ENCODE results near the gene DRC3.

DRC3 gene

GRCh38 chr17:18004345-18004744 lies 31.7 kb downstream of the DRC3 start:
- Histone ChIP-seq H3K36me3 (ENCODE audit: control insufficient read depth, insufficient read depth, low read length) (no peaks in the 10 kb centered on the region), H3K9ac (ENCODE audit: low read depth, low read length) (no peak overlapping the region), H3K9me3 (ENCODE audit: control insufficient read depth, insufficient read depth, low read length) (no peaks in the 10 kb centered on the region), H3K27me3 (ENCODE audit: control insufficient read depth, insufficient read depth, low read length) (no peaks in the 10 kb centered on the region), H3K4me1 (ENCODE audit: control insufficient read depth, insufficient read depth, low read length) (no peaks in the 10 kb centered on the region), H3K4me3 (ENCODE audit: low read depth, low read length) (no peak overlapping the region)

- Histone ChIP-seq H3K4me3 (ENCODE audit: low read depth, low read length) (no peak overlapping the region), H3K9me3 (ENCODE audit: control insufficient read depth, insufficient read depth, low read length) (no peaks in the 10 kb centered on the region), H3K36me3 (ENCODE audit: control insufficient read depth, insufficient read depth, low read length) (no peaks in the 10 kb centered on the region), H3K27me3 (ENCODE audit: control insufficient read depth, insufficient read depth, low read length) (no peaks in the 10 kb centered on the region), H3K4me1 (ENCODE audit: control insufficient read depth, insufficient read depth, low read length) (no peaks in the 10 kb centered on the region), H3K9ac (ENCODE audit: low read depth, low read length) (no peak overlapping the region)
Measured at GRCh38 chr17:18004884-18005305, 32.2 kb downstream of the DRC3 start.

- no peaks in the 10 kb centered on the region for H3K27me3 ChIP-seq (ENCODE audit: control insufficient read depth, insufficient read depth, low read length)
- H3K4me3 ChIP-seq (ENCODE audit: low read depth, low read length), result no peak overlapping the region
- no peaks in the 10 kb centered on the region for H3K4me1 ChIP-seq (ENCODE audit: control insufficient read depth, insufficient read depth, low read length)
- no peaks in the 10 kb centered on the region for H3K9me3 ChIP-seq (ENCODE audit: control insufficient read depth, insufficient read depth, low read length)
- H3K36me3 ChIP-seq (ENCODE audit: control insufficient read depth, insufficient read depth, low read length), result no peaks in the 10 kb centered on the region
- no peak overlapping the region for H3K9ac ChIP-seq (ENCODE audit: low read depth, low read length)
Measured at GRCh38 chr17:18005496-18005895, 32.8 kb downstream of the DRC3 start.

GRCh38 chr17:18006495-18007239 lies 34.0 kb downstream of the DRC3 start:
- no peaks in the 10 kb centered on the region for H3K36me3 ChIP-seq (ENCODE audit: control insufficient read depth, insufficient read depth, low read length)
- no peaks in the 10 kb centered on the region for H3K9me3 ChIP-seq (ENCODE audit: control insufficient read depth, insufficient read depth, low read length)
- H3K9ac ChIP-seq (ENCODE audit: low read depth, low read length), result peak overlapping the region; percentile 8
- peak overlapping the region; percentile 32 for H3K4me3 ChIP-seq (ENCODE audit: low read depth, low read length)
- H3K27me3 ChIP-seq (ENCODE audit: control insufficient read depth, insufficient read depth, low read length), result no peaks in the 10 kb centered on the region
- no peaks in the 10 kb centered on the region for H3K4me1 ChIP-seq (ENCODE audit: control insufficient read depth, insufficient read depth, low read length)

- Histone ChIP-seq H3K4me1 (ENCODE audit: control insufficient read depth, insufficient read depth, low read length) (no peaks in the 10 kb centered on the region), H3K9me3 (ENCODE audit: control insufficient read depth, insufficient read depth, low read length) (no peaks in the 10 kb centered on the region), H3K4me3 (ENCODE audit: low read depth, low read length) (no peak overlapping the region), H3K36me3 (ENCODE audit: control insufficient read depth, insufficient read depth, low read length) (no peaks in the 10 kb centered on the region), H3K9ac (ENCODE audit: low read depth, low read length) (no peak overlapping the region), H3K27me3 (ENCODE audit: control insufficient read depth, insufficient read depth, low read length) (no peaks in the 10 kb centered on the region)
Measured at GRCh38 chr17:18008496-18009268, 36.0 kb downstream of the DRC3 start.

GRCh38 chr17:18009609-18010420 lies 37.2 kb downstream of the DRC3 start:
- no peaks in the 10 kb centered on the region for H3K36me3 ChIP-seq (ENCODE audit: control insufficient read depth, insufficient read depth, low read length)
- H3K9me3 ChIP-seq (ENCODE audit: control insufficient read depth, insufficient read depth, low read length), result no peaks in the 10 kb centered on the region
- H3K4me3 ChIP-seq (ENCODE audit: low read depth, low read length), result no peak overlapping the region
- no peaks in the 10 kb centered on the region for H3K4me1 ChIP-seq (ENCODE audit: control insufficient read depth, insufficient read depth, low read length)
- no peaks in the 10 kb centered on the region for H3K27me3 ChIP-seq (ENCODE audit: control insufficient read depth, insufficient read depth, low read length)
- H3K9ac ChIP-seq (ENCODE audit: low read depth, low read length), result no peak overlapping the region

GRCh38 chr17:18011286-18011685 lies 38.6 kb downstream of the DRC3 start:
- Histone ChIP-seq H3K9me3 (ENCODE audit: control insufficient read depth, insufficient read depth, low read length) (no peaks in the 10 kb centered on the region), H3K27me3 (ENCODE audit: control insufficient read depth, insufficient read depth, low read length) (no peaks in the 10 kb centered on the region), H3K4me1 (ENCODE audit: control insufficient read depth, insufficient read depth, low read length) (no peaks in the 10 kb centered on the region)

GRCh38 chr17:18014006-18014405 lies 41.3 kb downstream of the DRC3 start:
- Histone ChIP-seq H3K27me3 (ENCODE audit: control insufficient read depth, insufficient read depth, low read length) (no peaks in the 10 kb centered on the region), H3K36me3 (ENCODE audit: control insufficient read depth, insufficient read depth, low read length) (no peaks in the 10 kb centered on the region), H3K4me3 (ENCODE audit: low read depth, low read length) (no peak overlapping the region), H3K9ac (ENCODE audit: low read depth, low read length) (no peak overlapping the region), H3K4me1 (ENCODE audit: control insufficient read depth, insufficient read depth, low read length) (no peaks in the 10 kb centered on the region), H3K9me3 (ENCODE audit: control insufficient read depth, insufficient read depth, low read length) (no peaks in the 10 kb centered on the region)

More at GRCh38 chr17:18011286-18011685, 38.6 kb downstream of the DRC3 start:
- Histone ChIP-seq H3K36me3 (ENCODE audit: control insufficient read depth, insufficient read depth, low read length) (no peaks in the 10 kb centered on the region), H3K9ac (ENCODE audit: low read depth, low read length) (no peak overlapping the region), H3K4me3 (ENCODE audit: low read depth, low read length) (no peak overlapping the region)

- Histone ChIP-seq H3K27me3 (ENCODE audit: control insufficient read depth, insufficient read depth, low read length) (no peaks in the 10 kb centered on the region), H3K4me3 (ENCODE audit: low read depth, low read length) (no peak overlapping the region), H3K9ac (ENCODE audit: low read depth, low read length) (no peak overlapping the region), H3K9me3 (ENCODE audit: control insufficient read depth, insufficient read depth, low read length) (no peaks in the 10 kb centered on the region), H3K36me3 (ENCODE audit: control insufficient read depth, insufficient read depth, low read length) (no peaks in the 10 kb centered on the region), H3K4me1 (ENCODE audit: control insufficient read depth, insufficient read depth, low read length) (no peaks in the 10 kb centered on the region)
Measured at GRCh38 chr17:18015593-18015992, 42.9 kb downstream of the DRC3 start.

GRCh38 chr17:18016426-18016825 lies 43.8 kb downstream of the DRC3 start:
- H3K4me1 ChIP-seq (ENCODE audit: control insufficient read depth, insufficient read depth, low read length), result no peaks in the 10 kb centered on the region
- H3K9ac ChIP-seq (ENCODE audit: low read depth, low read length), result no peak overlapping the region

GRCh38 chr17:18017958-18018357 lies 45.3 kb downstream of the DRC3 start:
- Histone ChIP-seq H3K4me3 (ENCODE audit: low read depth, low read length) (no peak overlapping the region), H3K27me3 (ENCODE audit: control insufficient read depth, insufficient read depth, low read length) (no peaks in the 10 kb centered on the region), H3K9ac (ENCODE audit: low read depth, low read length) (no peak overlapping the region), H3K36me3 (ENCODE audit: control insufficient read depth, insufficient read depth, low read length) (peaks cover 4% of the 10 kb centered on the region), H3K9me3 (ENCODE audit: control insufficient read depth, insufficient read depth, low read length) (no peaks in the 10 kb centered on the region), H3K4me1 (ENCODE audit: control insufficient read depth, insufficient read depth, low read length) (no peaks in the 10 kb centered on the region)

More at GRCh38 chr17:18016426-18016825, 43.8 kb downstream of the DRC3 start:
- Histone ChIP-seq H3K9me3 (ENCODE audit: control insufficient read depth, insufficient read depth, low read length) (no peaks in the 10 kb centered on the region), H3K36me3 (ENCODE audit: control insufficient read depth, insufficient read depth, low read length) (peaks cover 3% of the 10 kb centered on the region), H3K27me3 (ENCODE audit: control insufficient read depth, insufficient read depth, low read length) (no peaks in the 10 kb centered on the region), H3K4me3 (ENCODE audit: low read depth, low read length) (no peak overlapping the region)
